Ovary (tissue), 9 donors: ENCODE measurements around the gene MYO9A. TPM values are rescaled to one million over a fixed set of nuclear protein-coding genes. Genes with fewer than 3 reads are reported as not detected.
A peak's percentile ranks its signal among the peaks of the same experiment; 100 is the strongest.

Experiments used
- DNase-seq, 5 donors: peaks; one replicate each; pipeline ENCODE4 v3.0.0-alpha.2; 2019 to 2020
- H3K27ac ChIP-seq, 2 donors: fragments of 200-600 bp; one replicate each; pipeline versions ENCODE4 v1.5.1 to v1.8.0; 2019 to 2022
- H3K27me3 ChIP-seq: fragments of 200-600 bp; one replicate; pipeline ENCODE4 v1.8.0; 2022
- H3K36me3 ChIP-seq: fragments of 200-600 bp; sonication (generic); one replicate; pipeline ENCODE4 v1.5.1; 2019
- H3K4me1 ChIP-seq: one replicate; pipeline ENCODE4 v1.8.1; 2013; ENCODE audit warnings: mild to moderate bottlenecking, moderate library complexity; ENCODE audit not compliant: insufficient read depth
- H3K4me3 ChIP-seq: fragments of 200-600 bp; sonication (generic); one replicate; pipeline ENCODE4 v1.5.1; 2017
- H3K9me3 ChIP-seq, 2 donors: fragments of 200-600 bp in 1 of 2; sonication (generic) in 1 of 2; one replicate each; pipeline versions ENCODE4 v1.5.1 to v1.8.1; 2013 to 2019; ENCODE audit warnings: mild to moderate bottlenecking in 1 of 2, moderate library complexity in 1 of 2
- EP300 ChIP-seq: sonication (generic); formaldehyde crosslinking; IDR thresholded peaks from one replicate; pipeline ENCODE4 v1.6.1; 2017; ENCODE audit warnings: antibody characterized with exemption
- POLR2A ChIP-seq: fragments of 450-650 bp; IDR thresholded peaks from one replicate; pipeline ENCODE4 v1.6.1; 2017; ENCODE audit warnings: antibody characterized with exemption, mild to moderate bottlenecking, moderate library complexity
- WGBS, 3 donors: extraction: QIAGEN DNeasy Blood & Tissue Kit in 1 of 3; methylation state at CpG; one replicate each; pipeline versions ENCODE4 v1.1.5 to v1.1.7; 2013 to 2017; 5-methylcytosine and 5-hydroxymethylcytosine counted together
- intact Hi-C, 4 donors: fragments of 100-400 bp; cut with DNase I; formaldehyde crosslinking; loops; one replicate each; pipeline versions ENCODE4 v1.11.0 to v1.15.1; 2022 to 2023
- polyA plus RNA-seq, 2 donors: library from polyadenylated mRNA; stranded (reverse); fragments of 200-250 nt in 1 of 2; fragments of 350-450 nt in 1 of 2; fragmentation: Illumina TruSeq in 1 of 2; extraction: RNeasy Lipid Tissue Mini Kit (QIAGEN cat#74804) in 1 of 2; gene quantifications; one replicate each; pipeline ENCODE4 v1.2.3, GENCODE V29; 2013 to 2014
- total RNA-seq, 7 donors: library from RNA; depleted of rRNA in 2 of 7; stranded (reverse); fragments of >200 nt in 2 of 7; fragmentation: NEBNext Ultra II Directional in 3 of 7; extraction: Animal tissue kit (Norgen Biotek cat#: 25700) in 3 of 7; gene quantifications; one replicate each; pipeline versions ENCODE4 v1.1.0 to v1.2.4, GENCODE V29; 2016 to 2023
- TF ChIP-seq, protein P1 (sequence below), 3 donors: fragments of 450-650 bp in 2 of 3; fragments of 200-600 bp in 1 of 3; IDR thresholded peaks; one replicate each; pipeline versions ENCODE4 v1.5.1 to v1.8.0; 2016 to 2022; ENCODE audit warnings: antibody characterized with exemption in 3 of 3, mild to moderate bottlenecking in 1 of 3
- donor health status: DM: no; HTN: no; CAD: no; lungs with moderate emphysema.
- donor health status: DM: no; HTN: no; CAD: no.
- donor health status: Bipolar disorder and iron deficiency.
- donor health status: DM: yes; HTN: yes; CAD: no.
- donor health status: DM: no; HTN: no; CAD: no.
- donor health status: DM: yes; HTN: yes; CAD: no.

MYO9A gene
- total and polyA plus RNA-seq, 9 donors, result 8.1 to 71.6 (median 57.2) TPM

DNA sequence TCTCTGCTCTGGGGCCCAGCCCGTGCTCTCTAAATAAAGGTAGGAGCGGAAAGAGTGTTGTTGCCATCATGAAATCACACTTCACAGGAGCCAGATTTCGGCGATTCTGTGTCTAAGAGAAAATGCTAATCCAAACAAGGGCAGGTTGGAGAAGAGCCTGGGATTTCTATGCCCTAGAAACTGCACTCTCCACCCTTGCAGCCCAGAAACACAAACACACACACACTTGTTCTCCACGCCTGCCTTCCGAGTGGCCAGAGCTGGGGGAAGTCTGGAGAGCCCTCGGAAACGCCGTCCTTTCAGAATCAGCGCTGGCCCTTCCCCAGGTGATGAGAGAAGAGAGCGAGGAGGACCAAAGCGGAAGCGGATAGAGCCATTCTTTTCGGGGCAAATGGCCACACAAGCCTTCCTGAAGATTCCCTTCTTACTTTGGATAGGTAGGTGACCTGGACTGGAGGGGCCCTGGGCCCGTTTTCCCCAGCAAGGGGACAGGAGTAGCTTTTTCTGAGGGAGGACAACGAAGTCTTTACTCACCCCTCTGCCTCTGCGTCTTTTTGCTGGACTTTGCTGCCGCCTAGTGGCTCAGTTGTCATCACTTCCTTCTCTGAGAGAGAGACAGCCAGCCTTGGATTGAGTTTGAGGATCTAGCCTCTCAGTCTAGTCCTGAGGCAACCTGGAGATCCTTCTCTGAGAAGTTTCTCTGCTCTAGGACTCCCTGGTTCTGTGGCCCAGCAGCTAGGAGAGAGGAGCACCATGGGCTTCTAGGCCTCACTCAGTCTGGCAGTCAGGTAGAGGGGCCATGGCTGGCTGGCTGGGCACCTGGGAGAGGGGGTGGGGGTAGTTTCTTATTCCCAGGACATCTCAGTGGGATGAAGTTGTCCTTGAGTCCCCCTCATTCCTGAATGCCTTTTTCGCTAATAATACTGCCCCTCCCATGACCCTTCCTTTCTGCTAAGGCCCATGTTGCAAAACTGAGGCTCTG lies 38.0 kb upstream of the MYO9A start:
- H3K36me3 ChIP-seq, result no peaks in the 10 kb centered on the region
- H3K27ac ChIP-seq, result peak overlapping the region; percentile 39 to 55
- H3K4me3 ChIP-seq, result peak overlapping the region; percentile 43
- TF ChIP-seq POLR2A, result no peak
- TF ChIP-seq, protein P1, sequence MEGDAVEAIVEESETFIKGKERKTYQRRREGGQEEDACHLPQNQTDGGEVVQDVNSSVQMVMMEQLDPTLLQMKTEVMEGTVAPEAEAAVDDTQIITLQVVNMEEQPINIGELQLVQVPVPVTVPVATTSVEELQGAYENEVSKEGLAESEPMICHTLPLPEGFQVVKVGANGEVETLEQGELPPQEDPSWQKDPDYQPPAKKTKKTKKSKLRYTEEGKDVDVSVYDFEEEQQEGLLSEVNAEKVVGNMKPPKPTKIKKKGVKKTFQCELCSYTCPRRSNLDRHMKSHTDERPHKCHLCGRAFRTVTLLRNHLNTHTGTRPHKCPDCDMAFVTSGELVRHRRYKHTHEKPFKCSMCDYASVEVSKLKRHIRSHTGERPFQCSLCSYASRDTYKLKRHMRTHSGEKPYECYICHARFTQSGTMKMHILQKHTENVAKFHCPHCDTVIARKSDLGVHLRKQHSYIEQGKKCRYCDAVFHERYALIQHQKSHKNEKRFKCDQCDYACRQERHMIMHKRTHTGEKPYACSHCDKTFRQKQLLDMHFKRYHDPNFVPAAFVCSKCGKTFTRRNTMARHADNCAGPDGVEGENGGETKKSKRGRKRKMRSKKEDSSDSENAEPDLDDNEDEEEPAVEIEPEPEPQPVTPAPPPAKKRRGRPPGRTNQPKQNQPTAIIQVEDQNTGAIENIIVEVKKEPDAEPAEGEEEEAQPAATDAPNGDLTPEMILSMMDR (IDR thresholded peaks at IDR 0.05), result peak; percentile 67 to 84 (median 83)
- intact Hi-C loops, result loop anchor here in 2 of 4 donors (2.0 to 5.0 kb wide), 2 partner anchors 411 to 414 kb away; no protein-coding TSS in a partner anchor
- peak; percentile 81 to 91 (median 89) for DNase-seq
- H3K27me3 ChIP-seq, result no peaks in the 10 kb centered on the region
- 1 to 2% (median 2%) methylated on average over 19 of the region's 19 CpGs for WGBS, 3 donors
- H3K9me3 ChIP-seq, result no peaks in the 10 kb centered on the region
- peaks cover 4% of the 10 kb centered on the region for H3K4me1 ChIP-seq

DNA sequence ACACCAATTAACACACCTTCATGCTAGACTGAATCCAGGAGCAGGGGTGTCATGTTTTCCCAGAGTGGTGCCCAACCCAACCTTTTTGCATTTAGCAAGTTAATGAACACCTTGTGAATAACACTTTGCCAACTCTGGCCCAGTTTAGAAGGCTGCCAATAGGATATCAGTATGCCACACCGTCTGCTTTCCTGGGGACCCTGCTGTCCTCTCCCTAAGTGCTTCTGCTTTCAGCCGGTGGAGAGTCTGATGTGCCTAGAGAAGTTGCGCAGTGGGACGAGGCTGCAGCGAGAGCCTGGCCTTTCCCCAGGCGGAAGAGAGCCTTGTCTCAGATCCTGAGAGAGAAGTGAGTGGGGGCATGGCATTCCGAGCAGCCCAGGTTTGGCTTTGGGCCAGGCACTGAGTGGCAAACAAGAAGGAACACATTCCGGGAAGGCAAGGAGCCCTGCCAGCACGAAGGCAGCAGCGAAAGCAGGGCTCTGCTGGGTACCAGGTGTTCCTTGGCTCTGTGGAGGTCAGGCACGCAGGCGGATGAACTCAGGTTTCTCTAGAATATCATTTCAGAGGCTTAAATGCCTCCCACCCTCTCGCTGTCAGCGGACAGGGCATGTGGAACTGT lies 37.2 kb upstream of the MYO9A start:
- Histone ChIP-seq H3K36me3 (no peaks in the 10 kb centered on the region), H3K27me3 (no peaks in the 10 kb centered on the region), H3K4me1 (peaks cover 4% of the 10 kb centered on the region), H3K27ac (peak overlapping the region in 1 of 2 donors; percentile 55), H3K4me3 (peak overlapping the region; percentile 43), H3K9me3 (no peaks in the 10 kb centered on the region)
- intact Hi-C loops, result loop anchor here in 2 of 4 donors (2.0 to 5.0 kb wide), 2 partner anchors 410 to 413 kb away; no protein-coding TSS in a partner anchor
- TF ChIP-seq, protein P1 (IDR thresholded peaks at IDR 0.05), result no peak
- no peak for TF ChIP-seq EP300
- TF ChIP-seq POLR2A, result no peak
- 18 to 26% (median 19%) methylated on average over 14 of the region's 14 CpGs for WGBS, 3 donors
- DNase-seq, result peak; percentile 39 to 74 (median 58)

DNA sequence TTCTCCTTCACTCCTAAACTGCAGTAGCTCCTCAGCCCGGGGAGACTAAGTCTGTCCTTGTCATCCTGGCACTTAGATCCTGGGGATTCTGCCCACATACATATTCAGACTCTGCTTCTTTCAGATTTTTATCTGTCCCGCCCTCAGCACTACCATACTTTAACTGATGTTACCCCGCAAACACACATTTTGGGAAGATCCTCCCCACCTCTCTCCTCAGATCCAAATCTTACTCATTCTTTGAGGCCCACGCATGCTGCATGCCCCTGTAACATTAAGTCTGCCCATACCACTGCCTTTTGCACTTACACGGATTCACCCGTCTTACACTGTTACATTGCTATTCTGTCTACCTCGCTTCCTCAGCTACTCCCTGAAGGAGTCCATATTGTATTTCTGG lies 36.4 kb upstream of the MYO9A start:
- intact Hi-C loops, result loop anchor here in 1 of 4 donors (2.0 kb wide), 1 partner anchor 410 kb away; no protein-coding TSS in a partner anchor
- TF ChIP-seq, protein P1 (IDR thresholded peaks at IDR 0.05), result no peak
- no peak for TF ChIP-seq EP300
- TF ChIP-seq POLR2A, result no peak
- no peaks in the 10 kb centered on the region for H3K9me3 ChIP-seq
- no peaks in the 10 kb centered on the region for H3K27me3 ChIP-seq
- no peak overlapping the region for H3K4me3 ChIP-seq
- no peak for DNase-seq
- no peak overlapping the region for H3K27ac ChIP-seq
- H3K4me1 ChIP-seq, result peaks cover 4% of the 10 kb centered on the region
- no peaks in the 10 kb centered on the region for H3K36me3 ChIP-seq
- 81 to 97% (median 97%) methylated on average over 7 of the region's 7 CpGs for WGBS, 3 donors

DNA sequence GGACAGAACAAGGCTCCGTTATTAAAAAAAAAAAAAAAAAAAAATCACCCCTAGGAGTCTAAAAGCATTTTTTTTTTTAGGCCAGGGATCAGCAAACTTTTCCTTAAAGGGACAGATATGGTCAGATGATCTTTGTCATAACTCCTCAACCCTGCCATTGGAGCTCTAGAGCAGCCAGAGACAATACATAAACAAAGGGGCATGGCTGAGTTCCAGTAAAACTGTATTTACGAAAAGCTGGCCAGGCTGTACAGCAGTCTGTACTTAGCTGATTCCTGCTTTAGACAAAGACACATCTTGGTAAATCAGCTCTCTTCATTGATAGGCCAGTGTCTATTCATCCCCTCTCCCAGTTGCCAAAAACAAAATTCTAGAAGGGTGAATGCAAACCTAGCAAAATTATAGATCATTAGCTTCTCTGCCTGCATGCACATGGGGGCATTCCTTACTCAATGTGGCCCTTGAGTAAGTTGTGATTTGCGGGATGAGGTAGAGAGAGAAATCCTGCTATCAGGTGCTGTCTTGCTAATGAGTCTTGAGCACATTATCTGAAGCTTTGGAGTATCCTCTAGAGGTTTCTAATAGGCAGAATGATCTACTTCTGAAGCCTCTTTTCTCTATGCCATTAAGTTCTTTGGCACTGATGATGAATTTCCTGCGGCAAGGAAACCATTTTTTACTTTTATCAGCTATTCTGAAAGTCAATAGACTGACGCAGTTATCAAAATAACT lies 35.5 kb upstream of the MYO9A start:
- intact Hi-C loops, result no loop called here
- H3K9me3 ChIP-seq, result no peaks in the 10 kb centered on the region
- H3K27ac ChIP-seq, result no peak overlapping the region
- DNase-seq, result no peak
- H3K4me1 ChIP-seq, result peaks cover 4% of the 10 kb centered on the region
- WGBS, 3 donors, result 65 to 77% (median 77%) methylated on average over 5 of the region's 5 CpGs
- no peaks in the 10 kb centered on the region for H3K27me3 ChIP-seq
- TF ChIP-seq POLR2A (no peak), EP300 (no peak)
- TF ChIP-seq, protein P1 (IDR thresholded peaks at IDR 0.05), result no peak
- no peaks in the 10 kb centered on the region for H3K36me3 ChIP-seq
- no peak overlapping the region for H3K4me3 ChIP-seq
